Esophagus squamous epithelium (tissue), 5 donors: ENCODE results near the gene EPHA5. TPM values are rescaled to one million over a fixed set of nuclear protein-coding genes. Genes with fewer than 3 reads are reported as not detected.

Experiments used
- DNase-seq: peaks from one replicate; lab custom pipeline; 2025; lab: John Stamatoyannopoulos, UW
- H3K27ac ChIP-seq, 4 donors: fragments of 200-600 bp; sonication (generic); one replicate each; pipeline ENCODE4 v1.5.1; 2016 to 2019; ENCODE audit warnings: mild to moderate bottlenecking in 1 of 4
- H3K27me3 ChIP-seq, 4 donors: fragments of 200-600 bp; sonication (generic); 1 replicate in 3 of 4; 2 replicates in 1 of 4; pipeline versions ENCODE4 v1.5.1 to v1.6.0; 2017 to 2021; ENCODE audit warnings: antibody characterized with exemption in 1 of 4
- H3K36me3 ChIP-seq, 3 donors: fragments of 200-600 bp; sonication (generic); one replicate each; pipeline ENCODE4 v1.5.1; 2016 to 2019
- H3K4me1 ChIP-seq, 3 donors: fragments of 200-600 bp; sonication (generic); one replicate each; pipeline ENCODE4 v1.5.1; 2017 to 2019
- H3K4me3 ChIP-seq, 4 donors: fragments of 200-600 bp; sonication (generic); 1 replicate in 3 of 4; 2 replicates in 1 of 4; pipeline ENCODE4 v1.5.1; 2016 to 2019; ENCODE audit warnings: mild to moderate bottlenecking in 2 of 4, moderate library complexity in 1 of 4
- H3K9me3 ChIP-seq, 3 donors: fragments of 200-600 bp; sonication (generic); one replicate each; pipeline ENCODE4 v1.5.1; 2016 to 2019
- CTCF ChIP-seq, 6 experiments: fragments of 450-650 bp in 4 of 6; fragments of 200-600 bp in 2 of 6; sonication (generic) in 2 of 6; IDR thresholded peaks; one replicate each; pipeline ENCODE4 v1.5.1; 2016 to 2019; ENCODE audit warnings: antibody characterized with exemption in 6 of 6, mild to moderate bottlenecking in 4 of 6, moderate library complexity in 4 of 6
- POLR2A ChIP-seq, 4 donors: fragments of 450-650 bp; IDR thresholded peaks; one replicate each; pipeline ENCODE4 v1.6.1; 2017; ENCODE audit warnings: antibody characterized with exemption in 4 of 4, mild to moderate bottlenecking in 4 of 4, moderate library complexity in 3 of 4
- WGBS, 2 donors: methylation state at CpG; one replicate each; pipeline ENCODE4 v1.1.5; 2018; 5-methylcytosine and 5-hydroxymethylcytosine counted together
- intact Hi-C: fragments of 100-400 bp; cut with DNase I; formaldehyde crosslinking; loops from one replicate; pipeline ENCODE4 v1.15.0; 2022
- total RNA-seq, 4 donors: library from RNA; depleted of rRNA; stranded (reverse); fragments of >200 nt; gene quantifications; one replicate each; pipeline ENCODE4 v1.1.0, GENCODE V29; 2016
- donor health status: DM: yes; HTN: yes; CAD: no.

Gene EPHA5
- total RNA-seq, 4 donors from 2014 or later, result under 0.01 to 0.06 TPM; not detected in 2

DNA sequence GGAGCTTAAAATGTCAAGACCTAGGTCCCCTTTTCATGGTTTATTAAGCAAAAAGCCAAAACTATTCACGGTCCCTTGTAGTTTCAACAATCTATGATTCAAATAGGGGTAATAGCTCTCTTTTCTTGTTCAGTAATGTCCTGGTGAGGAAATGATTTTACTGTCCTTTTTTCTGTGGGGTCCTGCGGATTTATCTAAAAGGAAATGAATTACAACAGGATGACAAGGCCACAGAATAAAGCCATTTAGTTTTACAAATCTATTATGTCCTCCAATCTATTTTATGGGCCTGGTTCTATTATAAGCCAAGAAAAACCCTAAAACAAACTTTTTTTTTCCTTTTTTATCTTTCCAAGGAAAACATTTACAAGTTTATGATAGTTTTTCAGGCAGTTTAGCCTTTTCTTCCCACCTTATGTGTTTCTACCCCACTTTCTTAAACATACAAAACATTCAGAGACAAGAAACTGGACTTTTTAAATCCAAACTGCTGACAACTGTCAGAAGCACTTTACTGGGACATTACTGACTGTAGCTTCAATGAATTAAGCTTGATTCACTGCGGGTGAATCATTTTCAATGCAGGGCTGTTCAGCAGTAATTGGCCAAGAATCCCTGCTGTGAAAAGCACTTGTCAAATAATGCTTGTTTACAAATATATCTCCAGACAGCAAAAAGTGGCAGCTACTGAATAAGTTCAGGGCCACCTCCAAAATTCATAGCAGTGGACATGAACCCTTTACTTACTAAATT lies 4.3 kb downstream of the EPHA5 start:
- Histone ChIP-seq H3K27ac (no peak overlapping the region), H3K4me3 (no peak overlapping the region), H3K4me1 (peaks cover 15 to 36% (median 21%) of the 10 kb centered on the region in 3 donors), H3K27me3 (peaks cover 0 to 72% (median 10%) of the 10 kb centered on the region in 4 donors), H3K36me3 (no peaks in the 10 kb centered on the region), H3K9me3 (no peaks in the 10 kb centered on the region)
- intact Hi-C loops, result no loop called here
- DNase-seq, result no peak
- WGBS, 2 donors, result 63 to 71% methylated on average over 3 of the region's 3 CpGs
- TF ChIP-seq POLR2A (IDR thresholded peaks at IDR 0.05), result no peak
- TF ChIP-seq CTCF (IDR thresholded peaks at IDR 0.05), result no peak

DNA sequence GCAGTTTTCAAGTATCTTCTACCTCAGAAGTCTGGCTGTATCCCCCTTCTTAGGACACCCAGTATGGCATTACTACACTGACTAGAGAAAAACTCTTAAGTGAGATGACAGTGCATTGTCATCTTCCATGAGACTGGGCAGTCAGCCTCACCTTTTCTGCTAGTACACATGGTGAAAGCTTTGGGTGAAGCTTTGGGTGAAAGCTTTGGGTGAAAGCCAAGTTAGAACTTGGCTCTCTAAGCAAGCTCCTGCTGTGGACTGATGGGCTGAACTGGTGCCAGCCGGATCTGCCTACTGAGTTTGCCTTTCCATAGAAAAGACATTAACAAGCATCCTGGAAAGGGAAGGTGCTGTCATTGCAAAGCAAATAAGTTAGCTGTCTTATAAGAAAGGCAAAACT lies 8.8 kb downstream of the EPHA5 start:
- H3K36me3 ChIP-seq, result no peaks in the 10 kb centered on the region
- no peak overlapping the region for H3K27ac ChIP-seq
- no peaks in the 10 kb centered on the region for H3K4me1 ChIP-seq
- no peak overlapping the region for H3K4me3 ChIP-seq
- TF ChIP-seq POLR2A (IDR thresholded peaks at IDR 0.05) (no peak), CTCF (IDR thresholded peaks at IDR 0.05) (no peak)
- 17 to 38% methylated on average over 1 of the region's 1 CpG for WGBS, 2 donors
- no peak for DNase-seq
- peaks cover 0 to 27% (median 0%) of the 10 kb centered on the region in 4 donors for H3K27me3 ChIP-seq
- H3K9me3 ChIP-seq, result no peaks in the 10 kb centered on the region
- intact Hi-C loops, result no loop called here

- intact Hi-C loops, result no loop called here
- TF ChIP-seq POLR2A (IDR thresholded peaks at IDR 0.05), result no peak
- TF ChIP-seq CTCF (IDR thresholded peaks at IDR 0.05), result no peak
- H3K36me3 ChIP-seq, result no peaks in the 10 kb centered on the region
- WGBS, 2 donors, result 50 to 63% methylated on average over 1 of the region's 1 CpG
- H3K4me3 ChIP-seq, result no peak overlapping the region
- H3K27ac ChIP-seq, result no peak overlapping the region
- H3K9me3 ChIP-seq, result no peaks in the 10 kb centered on the region
- no peak for DNase-seq
- no peaks in the 10 kb centered on the region for H3K27me3 ChIP-seq
- no peaks in the 10 kb centered on the region for H3K4me1 ChIP-seq
Measured at GRCh38 chr4:65658117-65658516, 12.2 kb downstream of the EPHA5 start.

- Histone ChIP-seq H3K4me3 (no peak overlapping the region), H3K27ac (no peak overlapping the region), H3K9me3 (no peaks in the 10 kb centered on the region), H3K36me3 (no peaks in the 10 kb centered on the region), H3K27me3 (no peaks in the 10 kb centered on the region), H3K4me1 (no peaks in the 10 kb centered on the region)
- TF ChIP-seq CTCF (IDR thresholded peaks at IDR 0.05), result no peak
- no peak for TF ChIP-seq POLR2A (IDR thresholded peaks at IDR 0.05)
- DNase-seq, result no peak
- intact Hi-C loops, result no loop called here
Measured at GRCh38 chr4:65656008-65656407, 14.3 kb downstream of the EPHA5 start.

DNA sequence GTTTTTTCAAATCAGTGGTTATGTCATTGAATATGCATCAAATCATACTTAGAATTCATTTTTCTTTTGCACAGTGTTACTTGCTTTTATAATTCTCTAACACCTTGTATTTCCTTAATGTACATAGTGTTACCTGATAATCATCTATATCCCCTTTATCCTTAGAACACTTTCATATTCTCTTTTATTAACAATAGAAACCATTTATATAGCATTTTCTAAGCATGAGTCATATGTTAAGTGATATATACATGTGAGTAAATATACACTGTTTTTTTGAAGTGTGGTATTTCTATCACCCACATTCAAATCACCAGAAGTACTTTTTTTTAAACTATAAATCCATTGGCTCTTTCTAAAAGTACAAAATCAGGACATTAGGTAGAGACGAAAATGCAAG lies 15.3 kb downstream of the EPHA5 start:
- 81 to 86% methylated on average over 1 of the region's 1 CpG for WGBS, 2 donors

More for the DNA sequence above, 15.3 kb downstream of the EPHA5 start:
- no peak for DNase-seq
- no peak overlapping the region for H3K4me3 ChIP-seq
- no peaks in the 10 kb centered on the region for H3K27me3 ChIP-seq
- no peaks in the 10 kb centered on the region for H3K36me3 ChIP-seq
- no peaks in the 10 kb centered on the region for H3K9me3 ChIP-seq
- H3K27ac ChIP-seq, result no peak overlapping the region
- TF ChIP-seq POLR2A (IDR thresholded peaks at IDR 0.05) (no peak), CTCF (IDR thresholded peaks at IDR 0.05) (no peak)
- no peaks in the 10 kb centered on the region for H3K4me1 ChIP-seq
- intact Hi-C loops, result no loop called here
